NCI-H2196 (cell line): Measurements from ENCODE around the gene ZBTB48.
"Not testable (repeated sequence)": the region's sequence is repeated elsewhere in the genome, so short reads cannot be mapped to it uniquely, and the experiment has no call there.

Experiments
- DNase-seq: peaks from one replicate; lab custom pipeline; 2025; ENCODE audit not compliant: unreplicated experiment; lab: John Stamatoyannopoulos, UW

ZBTB48 gene

GRCh38 chr1:6590046-6590445 lies 10.3 kb downstream of the ZBTB48 start:
- DNase-seq = no peak

GRCh38 chr1:6591222-6591621 lies 11.4 kb downstream of the ZBTB48 start:
- no peak for DNase-seq

GRCh38 chr1:6591644-6592043 lies 11.8 kb downstream of the ZBTB48 start:
- DNase-seq = no peak

GRCh38 chr1:6592441-6592840 lies 12.6 kb downstream of the ZBTB48 start:
- DNase-seq = no peak

GRCh38 chr1:6592865-6593593 lies 13.2 kb downstream of the ZBTB48 start:
- DNase-seq = no peak

GRCh38 chr1:6593810-6594209 lies 14.0 kb downstream of the ZBTB48 start:
- no peak for DNase-seq

- DNase-seq = no peak
Measured at GRCh38 chr1:6594977-6595740, 15.4 kb downstream of the ZBTB48 start.

- no peak for DNase-seq
Measured at GRCh38 chr1:6596351-6596750, 16.6 kb downstream of the ZBTB48 start.

GRCh38 chr1:6596886-6597776 lies 17.3 kb downstream of the ZBTB48 start:
- DNase-seq = no peak

GRCh38 chr1:6597777-6598131 lies 18.0 kb downstream of the ZBTB48 start:
- DNase-seq = no peak

- no peak for DNase-seq
Measured at GRCh38 chr1:6599141-6599975, 19.6 kb downstream of the ZBTB48 start.

GRCh38 chr1:6599991-6600390 lies 20.2 kb downstream of the ZBTB48 start:
- DNase-seq = not testable (repeated sequence)

- no peak for DNase-seq
Measured at GRCh38 chr1:6600410-6601048, 20.7 kb downstream of the ZBTB48 start.

- peak; percentile 60 for DNase-seq
Measured at GRCh38 chr1:6601049-6601922, 21.5 kb downstream of the ZBTB48 start.

- peak; percentile 20 for DNase-seq
Measured at GRCh38 chr1:6601923-6602668, 22.3 kb downstream of the ZBTB48 start.

GRCh38 chr1:6602669-6603237 lies 23.0 kb downstream of the ZBTB48 start, which contains the start of gene KLHL21:
Gene KLHL21, minus strand, starts transcription at chr1:6602869. Its CDS starts 52 bp downstream, at chr1:6602817.
- DNase-seq = peak; percentile 77

GRCh38 chr1:6603238-6603914 lies 23.6 kb downstream of the ZBTB48 start:
- no peak for DNase-seq
